Stomach (tissue), 4 donors: ENCODE measurements around the gene YEATS4.

Source experiments
- CTCF ChIP-seq, 7 experiments: fragments of 450-650 bp in 4 of 7; fragments of 200-600 bp in 3 of 7; sonication (generic) in 3 of 7; IDR thresholded peaks; one replicate each; pipeline ENCODE4 v1.5.1; 2016 to 2019; ENCODE audit warnings: antibody characterized with exemption in 7 of 7, control low read depth in 2 of 7, mild to moderate bottlenecking in 1 of 7
- POLR2AphosphoS5 ChIP-seq, 3 donors: sonication (generic); formaldehyde crosslinking; IDR thresholded peaks; one replicate each; pipeline ENCODE4 v1.6.1; 2016; ENCODE audit warnings: antibody characterized with exemption in 3 of 3

GRCh38 chr12:69428351-69429073 is 69.0 kb downstream of the YEATS4 start:
- TF ChIP-seq POLR2AphosphoS5 (IDR thresholded peaks at IDR 0.05): no peak
- no peak for TF ChIP-seq CTCF (IDR thresholded peaks at IDR 0.05)
